ENCODE measurements around the gene PTPRN2.
"Not testable (repeated sequence)": the region's sequence is repeated elsewhere in the genome, so short reads cannot be mapped to it uniquely, and the experiment has no call there.

Gene PTPRN2

GRCh38 chr7:158587162-158588084 lies at the start of gene PTPRN2:
Gene PTPRN2 (minus strand): TSS chr7:158587823.
- peak within 1 kb of the TSS; percentile 65 for H3K9ac ChIP-seq (ENCODE audit: low read length)
- no peaks in the 10 kb centered on the region for H3K27me3 ChIP-seq (ENCODE audit: control insufficient read depth, insufficient read depth, low read length)
- H3K9me3 ChIP-seq (ENCODE audit: control insufficient read depth, low read length), result no peaks in the 10 kb centered on the region
- peaks cover 59% of the 10 kb centered on the region for H3K4me1 ChIP-seq (ENCODE audit: control insufficient read depth, insufficient read depth, low read length)
- H3K36me3 ChIP-seq (ENCODE audit: control insufficient read depth, insufficient read depth, low read length), result no peaks in the 10 kb centered on the region
- H3K4me3 ChIP-seq (ENCODE audit: low read length), result no peak within 1 kb of the TSS

GRCh38 chr7:158633055-158633956 lies 45.7 kb upstream of the PTPRN2 start:
- no peaks in the 10 kb centered on the region for H3K36me3 ChIP-seq (ENCODE audit: control insufficient read depth, insufficient read depth, low read length)
- no peak overlapping the region for H3K9ac ChIP-seq (ENCODE audit: low read length)
- no peak overlapping the region for H3K4me3 ChIP-seq (ENCODE audit: low read length)
- H3K27me3 ChIP-seq (ENCODE audit: control insufficient read depth, insufficient read depth, low read length), result no peaks in the 10 kb centered on the region
- no peaks in the 10 kb centered on the region for H3K9me3 ChIP-seq (ENCODE audit: control insufficient read depth, low read length)
- H3K4me1 ChIP-seq (ENCODE audit: control insufficient read depth, insufficient read depth, low read length), result peaks cover 16% of the 10 kb centered on the region

GRCh38 chr7:158631574-158632195 lies 44.1 kb upstream of the PTPRN2 start:
- Histone ChIP-seq H3K9me3 (ENCODE audit: control insufficient read depth, low read length) (no peaks in the 10 kb centered on the region), H3K4me1 (ENCODE audit: control insufficient read depth, insufficient read depth, low read length) (peaks cover 16% of the 10 kb centered on the region), H3K27me3 (ENCODE audit: control insufficient read depth, insufficient read depth, low read length) (no peaks in the 10 kb centered on the region), H3K9ac (ENCODE audit: low read length) (no peak overlapping the region), H3K36me3 (ENCODE audit: control insufficient read depth, insufficient read depth, low read length) (no peaks in the 10 kb centered on the region), H3K4me3 (ENCODE audit: low read length) (no peak overlapping the region)

- H3K4me1 ChIP-seq (ENCODE audit: control insufficient read depth, insufficient read depth, low read length); H3K4me3 ChIP-seq (ENCODE audit: low read length); H3K27me3 ChIP-seq (ENCODE audit: control insufficient read depth, insufficient read depth, low read length); H3K9ac ChIP-seq (ENCODE audit: low read length); H3K36me3 ChIP-seq (ENCODE audit: control insufficient read depth, insufficient read depth, low read length); H3K9me3 ChIP-seq (ENCODE audit: control insufficient read depth, low read length): not testable (repeated sequence)
Measured at GRCh38 chr7:158626289-158626688, 38.7 kb upstream of the PTPRN2 start.

GRCh38 chr7:158623241-158623640 lies 35.6 kb upstream of the PTPRN2 start:
- no peaks in the 10 kb centered on the region for H3K36me3 ChIP-seq (ENCODE audit: control insufficient read depth, insufficient read depth, low read length)
- no peaks in the 10 kb centered on the region for H3K4me1 ChIP-seq (ENCODE audit: control insufficient read depth, insufficient read depth, low read length)
- no peaks in the 10 kb centered on the region for H3K27me3 ChIP-seq (ENCODE audit: control insufficient read depth, insufficient read depth, low read length)
- H3K9ac ChIP-seq (ENCODE audit: low read length), result no peak overlapping the region
- H3K9me3 ChIP-seq (ENCODE audit: control insufficient read depth, low read length), result no peaks in the 10 kb centered on the region
- no peak overlapping the region for H3K4me3 ChIP-seq (ENCODE audit: low read length)

- no peak overlapping the region for H3K4me3 ChIP-seq (ENCODE audit: low read length)
- H3K9me3 ChIP-seq (ENCODE audit: control insufficient read depth, low read length), result no peaks in the 10 kb centered on the region
- no peaks in the 10 kb centered on the region for H3K36me3 ChIP-seq (ENCODE audit: control insufficient read depth, insufficient read depth, low read length)
- H3K27me3 ChIP-seq (ENCODE audit: control insufficient read depth, insufficient read depth, low read length), result no peaks in the 10 kb centered on the region
- no peak overlapping the region for H3K9ac ChIP-seq (ENCODE audit: low read length)
- H3K4me1 ChIP-seq (ENCODE audit: control insufficient read depth, insufficient read depth, low read length), result no peaks in the 10 kb centered on the region
Measured at GRCh38 chr7:158620839-158621441, 33.3 kb upstream of the PTPRN2 start.

GRCh38 chr7:158620418-158620817 lies 32.8 kb upstream of the PTPRN2 start:
- Histone ChIP-seq H3K27me3 (ENCODE audit: control insufficient read depth, insufficient read depth, low read length) (no peaks in the 10 kb centered on the region), H3K36me3 (ENCODE audit: control insufficient read depth, insufficient read depth, low read length) (no peaks in the 10 kb centered on the region), H3K9me3 (ENCODE audit: control insufficient read depth, low read length) (no peaks in the 10 kb centered on the region), H3K9ac (ENCODE audit: low read length) (no peak overlapping the region), H3K4me1 (ENCODE audit: control insufficient read depth, insufficient read depth, low read length) (no peaks in the 10 kb centered on the region), H3K4me3 (ENCODE audit: low read length) (no peak overlapping the region)

- Histone ChIP-seq H3K36me3 (ENCODE audit: control insufficient read depth, insufficient read depth, low read length) (no peaks in the 10 kb centered on the region), H3K9ac (ENCODE audit: low read length) (no peak overlapping the region), H3K9me3 (ENCODE audit: control insufficient read depth, low read length) (no peaks in the 10 kb centered on the region), H3K27me3 (ENCODE audit: control insufficient read depth, insufficient read depth, low read length) (no peaks in the 10 kb centered on the region), H3K4me1 (ENCODE audit: control insufficient read depth, insufficient read depth, low read length) (no peaks in the 10 kb centered on the region), H3K4me3 (ENCODE audit: low read length) (no peak overlapping the region)
Measured at GRCh38 chr7:158618745-158619140, 31.1 kb upstream of the PTPRN2 start.

- no peaks in the 10 kb centered on the region for H3K36me3 ChIP-seq (ENCODE audit: control insufficient read depth, insufficient read depth, low read length)
Measured at GRCh38 chr7:158617737-158618128, 30.1 kb upstream of the PTPRN2 start.

GRCh38 chr7:158616050-158616449 lies 28.4 kb upstream of the PTPRN2 start:
- no peaks in the 10 kb centered on the region for H3K4me1 ChIP-seq (ENCODE audit: control insufficient read depth, insufficient read depth, low read length)
- H3K36me3 ChIP-seq (ENCODE audit: control insufficient read depth, insufficient read depth, low read length), result no peaks in the 10 kb centered on the region
- no peak overlapping the region for H3K4me3 ChIP-seq (ENCODE audit: low read length)
- no peaks in the 10 kb centered on the region for H3K27me3 ChIP-seq (ENCODE audit: control insufficient read depth, insufficient read depth, low read length)
- no peaks in the 10 kb centered on the region for H3K9me3 ChIP-seq (ENCODE audit: control insufficient read depth, low read length)
- H3K9ac ChIP-seq (ENCODE audit: low read length), result no peak overlapping the region

More at GRCh38 chr7:158617737-158618128, 30.1 kb upstream of the PTPRN2 start:
- no peak overlapping the region for H3K9ac ChIP-seq (ENCODE audit: low read length)
- no peaks in the 10 kb centered on the region for H3K4me1 ChIP-seq (ENCODE audit: control insufficient read depth, insufficient read depth, low read length)
- H3K9me3 ChIP-seq (ENCODE audit: control insufficient read depth, low read length), result no peaks in the 10 kb centered on the region
- H3K27me3 ChIP-seq (ENCODE audit: control insufficient read depth, insufficient read depth, low read length), result no peaks in the 10 kb centered on the region
- H3K4me3 ChIP-seq (ENCODE audit: low read length), result no peak overlapping the region

- Histone ChIP-seq H3K9ac (ENCODE audit: low read length) (no peak overlapping the region), H3K4me1 (ENCODE audit: control insufficient read depth, insufficient read depth, low read length) (no peaks in the 10 kb centered on the region), H3K9me3 (ENCODE audit: control insufficient read depth, low read length) (no peaks in the 10 kb centered on the region), H3K4me3 (ENCODE audit: low read length) (no peak overlapping the region), H3K36me3 (ENCODE audit: control insufficient read depth, insufficient read depth, low read length) (no peaks in the 10 kb centered on the region), H3K27me3 (ENCODE audit: control insufficient read depth, insufficient read depth, low read length) (no peaks in the 10 kb centered on the region)
Measured at GRCh38 chr7:158614700-158615099, 27.1 kb upstream of the PTPRN2 start.

Measured in mucosa of stomach (tissue), 1 donor.